GF-D8 (cell line): ENCODE results near the gene KCTD1.

Source experiments
- DNase-seq: peaks from one replicate; lab custom pipeline; 2025; lab: John Stamatoyannopoulos, UW

Gene KCTD1

DNA sequence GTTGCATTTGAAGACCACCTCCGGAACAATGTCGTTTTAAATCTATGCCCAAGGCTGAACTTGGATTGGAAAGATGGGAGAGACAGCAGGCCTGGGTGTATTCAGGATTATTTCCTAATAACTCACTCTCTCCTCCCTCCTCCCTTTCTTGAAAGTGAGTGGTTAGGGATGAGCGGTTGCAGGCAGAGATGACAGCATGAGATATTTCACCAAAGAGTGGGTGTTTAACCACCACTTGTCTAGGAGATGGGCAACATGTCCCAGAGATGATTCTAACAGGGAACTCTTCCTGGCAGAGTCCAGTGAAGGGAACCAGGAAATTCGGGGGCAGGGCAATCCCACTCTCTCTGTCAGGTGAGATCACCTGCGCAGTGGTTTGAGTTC is 123.2 kb downstream of the KCTD1 start:
- no peak for DNase-seq

DNA sequence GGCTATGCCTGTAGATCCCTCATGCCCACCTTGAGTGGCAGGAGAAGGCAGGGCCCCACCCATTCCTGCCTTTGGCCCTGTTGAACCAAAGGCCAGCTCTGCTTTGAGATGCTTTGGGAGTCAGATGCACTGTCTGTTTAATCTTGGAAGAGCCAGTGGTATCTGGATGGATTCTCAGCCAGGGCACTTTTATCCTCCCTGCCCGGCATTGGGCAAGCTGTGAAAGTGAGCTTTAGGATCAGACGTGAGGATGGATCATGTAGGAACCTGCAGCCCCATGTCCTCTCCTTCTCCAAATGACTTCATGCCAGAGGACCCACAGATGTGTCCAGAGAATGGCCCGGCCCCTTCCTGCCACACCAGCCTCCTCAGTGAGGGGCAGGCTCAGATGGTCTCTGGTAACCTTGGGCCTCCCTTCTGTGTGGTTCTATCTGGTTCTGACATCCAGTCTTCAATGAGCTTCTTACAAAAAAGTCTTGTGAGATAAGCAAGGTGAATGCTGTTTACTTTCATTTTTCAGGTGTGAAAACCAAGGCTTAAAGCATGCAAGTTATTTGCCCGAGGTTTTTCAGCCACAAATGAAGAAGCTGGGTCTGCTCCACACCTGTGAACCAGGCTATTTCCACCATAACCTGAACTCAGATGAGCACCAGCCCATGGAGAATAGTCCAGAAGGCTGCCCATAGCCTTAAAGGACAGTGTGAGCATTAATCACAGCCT is 123.8 kb downstream of the KCTD1 start:
- no peak for DNase-seq

DNA sequence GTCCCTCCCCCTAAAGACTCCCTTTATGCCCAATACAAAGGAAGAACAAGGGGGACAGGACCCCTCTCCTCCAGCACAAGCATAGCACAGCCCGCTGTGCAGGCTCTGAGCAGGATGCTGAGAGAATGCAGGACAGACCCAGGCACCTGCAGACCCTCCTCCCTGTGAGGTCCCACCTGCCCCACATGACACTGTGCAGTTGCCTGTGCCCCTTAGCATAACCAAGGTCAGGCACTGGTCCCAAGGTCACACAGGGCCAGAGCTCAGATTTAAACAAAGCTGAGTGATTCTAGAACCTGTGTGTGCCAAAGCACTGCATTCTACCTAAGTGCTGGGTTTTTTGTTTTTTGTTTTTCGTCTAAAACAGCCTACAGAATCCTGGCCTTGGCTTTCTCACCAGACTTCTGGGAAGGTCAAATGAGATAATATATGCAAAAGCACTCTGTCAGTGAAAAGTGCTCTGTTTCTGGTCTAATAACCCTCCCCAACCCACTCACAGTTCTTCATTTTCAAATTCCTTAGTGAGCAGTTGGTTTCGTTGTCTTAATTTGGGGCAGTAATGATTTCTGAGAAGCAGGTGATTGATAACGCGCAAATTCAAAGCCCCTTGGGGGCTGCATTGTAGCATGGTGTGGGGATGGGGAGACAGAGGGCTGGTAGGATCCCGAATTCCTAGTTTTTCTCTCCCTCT is 125.7 kb downstream of the KCTD1 start:
- DNase-seq, result no peak

DNA sequence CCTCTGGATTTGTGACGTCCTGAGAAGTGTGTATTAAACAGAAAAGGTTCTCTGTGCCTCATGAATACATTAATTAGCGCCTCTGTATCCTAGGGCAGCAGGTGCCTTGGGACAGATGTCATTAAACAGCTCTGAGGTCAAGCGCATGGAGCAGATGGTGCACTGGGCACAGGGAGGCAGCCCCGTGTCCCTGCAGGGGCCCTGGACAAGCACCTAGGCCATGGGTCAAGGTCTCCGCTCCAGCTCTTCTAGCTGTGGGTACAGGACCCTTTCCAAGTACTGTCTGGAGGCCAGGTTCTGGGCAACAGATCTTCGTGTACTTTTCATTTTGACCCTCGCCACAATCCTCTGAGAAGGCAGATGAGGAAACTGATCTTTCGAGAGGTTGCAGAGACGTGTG is 126.4 kb downstream of the KCTD1 start:
- DNase-seq, result no peak

DNA sequence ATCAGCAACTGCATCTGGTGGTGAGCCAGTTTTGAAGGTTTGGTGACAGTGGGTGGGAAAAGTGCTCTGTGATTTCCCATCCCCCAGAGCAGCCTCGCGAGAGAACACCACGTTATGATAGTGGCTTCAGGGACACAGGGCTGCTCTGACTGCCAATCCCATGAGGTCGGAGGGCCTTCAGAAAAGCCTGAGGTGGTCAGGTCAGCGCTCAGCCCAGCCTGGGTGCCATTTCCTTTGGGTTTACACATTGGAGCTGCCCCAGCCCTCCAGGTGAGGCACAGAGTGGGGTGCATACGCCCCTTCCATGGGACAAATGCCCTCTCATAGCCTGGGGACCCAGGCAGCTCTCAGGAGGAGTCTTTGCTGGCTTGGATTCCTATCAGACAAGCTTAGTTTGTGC is 126.8 kb downstream of the KCTD1 start:
- no peak for DNase-seq

DNA sequence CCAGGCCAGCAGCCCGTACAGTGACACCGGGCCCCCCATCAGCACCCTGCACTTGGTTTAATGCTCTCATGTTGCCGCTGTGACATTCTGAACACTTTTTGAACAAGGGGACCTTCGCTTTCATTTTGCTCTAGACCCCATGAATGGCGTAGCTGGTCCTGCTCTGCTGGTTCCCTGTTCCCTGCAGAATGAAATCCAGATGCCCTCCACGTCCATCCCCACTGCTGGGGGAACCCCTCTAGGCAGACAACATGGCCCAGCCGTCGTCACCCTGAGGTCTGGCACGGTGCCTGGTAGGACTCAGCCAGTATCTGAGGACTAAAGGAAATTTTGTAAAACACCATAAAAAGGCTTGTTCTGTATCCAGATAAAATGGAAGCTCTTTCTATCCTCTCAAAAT is 128.6 kb downstream of the KCTD1 start:
- DNase-seq, result no peak

DNA sequence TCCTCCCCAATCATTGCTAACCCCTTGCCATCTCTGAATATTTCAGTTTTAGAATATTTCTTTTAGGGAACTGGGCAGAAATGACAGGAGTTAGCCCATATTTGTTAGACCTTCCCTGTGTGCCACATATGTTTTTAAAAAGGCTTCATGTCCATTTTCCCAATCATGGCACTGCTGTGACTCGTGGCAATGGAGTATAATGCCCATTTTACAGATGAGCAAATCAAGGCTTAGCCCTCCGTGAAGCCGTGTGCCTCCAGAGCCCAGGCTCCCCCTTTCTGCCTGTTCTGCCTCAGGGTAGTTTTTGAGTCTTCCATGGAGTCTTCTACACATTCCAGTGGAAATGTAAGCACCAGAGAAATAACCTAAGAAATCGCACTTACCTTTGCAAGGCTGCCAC is 130.1 kb downstream of the KCTD1 start:
- no peak for DNase-seq

DNA sequence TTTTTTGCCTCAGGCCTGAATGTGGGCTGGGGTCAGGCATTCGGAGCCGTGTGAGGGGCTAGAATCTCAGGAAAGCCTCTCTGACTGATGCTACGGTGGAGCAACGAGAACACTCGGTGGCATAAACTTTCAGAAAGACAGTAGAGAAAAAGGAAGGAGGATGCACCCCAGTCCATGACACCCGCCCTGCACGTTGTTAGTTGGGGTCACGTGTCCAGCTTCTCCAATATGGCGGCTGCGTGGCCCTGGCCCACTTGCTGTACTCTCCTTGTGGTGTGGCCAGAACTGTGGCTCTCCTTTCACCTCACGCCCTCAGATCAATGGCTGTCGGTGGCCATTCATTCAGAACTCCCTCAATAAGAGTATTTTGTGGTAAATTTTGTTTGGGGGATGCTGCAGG is 131.2 kb downstream of the KCTD1 start:
- DNase-seq, result no peak

DNA sequence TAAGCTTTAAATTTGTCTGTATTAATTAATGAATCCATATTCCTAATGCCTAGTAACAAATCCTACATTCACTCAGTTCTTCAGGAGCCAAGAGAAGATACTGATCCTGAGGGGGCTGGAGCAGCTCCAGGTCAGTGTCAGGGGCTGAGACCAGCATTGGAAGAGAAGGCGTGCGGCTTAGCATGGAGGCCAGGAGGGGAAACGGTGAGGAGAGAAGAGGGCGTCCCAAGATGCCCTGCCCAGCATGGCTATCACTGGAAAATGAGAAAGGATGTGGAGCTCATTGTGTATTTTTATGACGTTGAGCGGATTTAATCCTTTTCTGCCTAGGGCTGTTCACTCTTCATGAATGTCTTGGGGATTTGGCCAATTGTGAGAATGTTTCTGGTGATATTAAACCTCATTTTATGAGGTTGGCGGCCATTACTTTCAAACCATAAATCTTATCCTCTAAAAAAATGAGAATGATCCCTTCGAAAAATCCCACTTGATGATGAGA is 131.7 kb downstream of the KCTD1 start:
- no peak for DNase-seq

DNA sequence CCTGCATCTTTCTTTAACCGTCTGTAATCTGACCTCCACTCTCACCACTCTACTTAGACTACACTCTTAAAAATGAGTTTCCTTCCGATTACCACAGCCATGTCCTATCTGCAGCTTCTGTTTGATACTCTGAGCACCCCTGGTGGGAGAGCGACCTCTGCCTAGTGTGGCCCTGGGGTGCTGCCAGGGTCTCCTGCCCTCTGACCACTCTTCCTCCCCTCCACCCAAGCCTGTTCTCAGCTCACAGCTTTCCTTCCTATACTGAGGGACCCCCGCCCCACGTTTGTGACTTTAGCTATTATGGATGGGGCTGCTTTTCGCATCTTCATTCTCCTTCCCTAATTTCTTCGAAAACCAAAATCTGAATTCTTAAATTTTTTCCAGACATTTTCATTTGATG is 132.7 kb downstream of the KCTD1 start:
- DNase-seq, result no peak

DNA sequence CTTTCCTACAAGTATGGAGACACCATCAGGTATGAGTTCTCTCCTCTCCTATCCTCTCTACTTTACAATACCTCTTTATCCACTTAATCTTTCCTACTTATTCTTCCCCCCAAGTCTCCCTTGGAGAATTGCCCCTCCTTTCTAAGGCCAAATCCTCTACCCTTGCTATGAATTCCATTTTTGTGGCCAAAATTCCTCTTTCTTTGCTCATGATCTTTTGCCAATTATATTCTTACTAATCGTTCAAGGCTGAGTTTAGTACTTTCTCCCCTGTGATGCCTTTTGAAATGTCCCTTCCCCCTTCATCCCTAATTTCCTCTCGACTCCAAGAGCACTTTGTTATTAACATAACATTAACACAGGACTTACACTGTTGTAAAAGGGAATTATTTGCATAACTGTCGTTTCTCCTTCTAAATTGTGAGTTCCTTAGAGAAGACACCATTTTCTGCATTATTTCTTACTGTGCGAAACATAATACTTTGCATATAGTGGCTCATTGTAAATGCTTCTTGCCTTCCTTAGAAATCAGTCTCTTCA is 133.4 kb downstream of the KCTD1 start:
- DNase-seq, result no peak

DNA sequence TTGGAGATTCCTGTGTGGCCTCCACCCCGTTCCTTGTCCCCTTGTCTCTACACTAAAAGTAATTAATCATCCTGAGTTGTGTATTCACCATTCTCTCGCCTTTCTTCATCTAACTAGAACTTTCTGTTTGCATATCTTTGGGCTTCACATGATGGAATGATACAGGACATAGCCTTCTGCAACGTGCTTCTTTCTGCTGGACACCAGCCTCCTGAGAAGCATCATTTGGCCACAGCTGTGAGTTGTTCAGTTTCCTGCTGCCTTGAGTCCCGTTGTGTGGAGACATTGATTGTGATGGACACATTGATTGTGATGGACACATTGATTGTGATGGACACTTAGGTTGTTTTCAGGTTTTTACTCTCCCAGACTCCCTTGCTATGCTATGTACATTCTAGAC is 139.3 kb downstream of the KCTD1 start:
- DNase-seq, result no peak

DNA sequence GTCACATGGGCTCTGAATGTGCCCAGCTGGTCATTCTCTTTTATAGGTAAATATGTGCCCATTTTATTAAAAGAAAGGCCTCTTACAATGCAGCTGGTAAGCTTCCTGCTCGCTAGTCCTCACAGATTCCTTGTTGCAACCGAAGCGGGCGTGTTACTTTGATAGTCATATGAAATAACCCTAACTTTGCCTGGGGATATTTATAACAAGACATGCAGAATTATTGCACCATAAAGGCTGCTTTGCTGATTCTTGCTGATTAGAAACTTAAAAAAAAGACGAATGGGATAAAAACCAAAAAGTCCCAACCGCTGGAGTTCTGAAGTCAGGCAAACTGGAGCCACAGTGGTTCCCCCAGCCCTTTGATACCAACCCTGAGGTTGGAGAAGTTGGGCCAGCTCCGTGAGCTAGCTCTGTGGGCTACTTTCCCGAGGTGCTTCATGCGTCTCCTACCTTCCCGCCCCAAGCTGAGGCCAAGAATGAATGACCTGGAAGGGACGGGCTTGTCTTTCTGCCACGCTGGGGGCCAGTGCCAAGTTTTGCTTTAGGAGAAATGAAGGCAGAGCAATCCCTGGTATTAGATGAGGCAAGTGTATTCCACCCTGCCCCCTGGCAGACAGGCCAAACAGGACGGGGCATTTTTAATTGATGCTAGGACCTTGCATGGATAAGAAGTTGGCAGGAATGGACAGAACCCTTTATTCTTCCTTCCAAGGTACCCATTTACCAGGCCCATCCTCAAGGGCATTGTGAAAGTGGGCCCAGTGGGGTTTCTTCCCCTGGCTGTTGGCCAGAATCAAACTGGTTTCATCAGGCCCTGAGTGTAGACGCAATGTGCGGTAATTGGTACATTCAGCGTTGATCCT is 140.4 kb downstream of the KCTD1 start:
- DNase-seq, result no peak

DNA sequence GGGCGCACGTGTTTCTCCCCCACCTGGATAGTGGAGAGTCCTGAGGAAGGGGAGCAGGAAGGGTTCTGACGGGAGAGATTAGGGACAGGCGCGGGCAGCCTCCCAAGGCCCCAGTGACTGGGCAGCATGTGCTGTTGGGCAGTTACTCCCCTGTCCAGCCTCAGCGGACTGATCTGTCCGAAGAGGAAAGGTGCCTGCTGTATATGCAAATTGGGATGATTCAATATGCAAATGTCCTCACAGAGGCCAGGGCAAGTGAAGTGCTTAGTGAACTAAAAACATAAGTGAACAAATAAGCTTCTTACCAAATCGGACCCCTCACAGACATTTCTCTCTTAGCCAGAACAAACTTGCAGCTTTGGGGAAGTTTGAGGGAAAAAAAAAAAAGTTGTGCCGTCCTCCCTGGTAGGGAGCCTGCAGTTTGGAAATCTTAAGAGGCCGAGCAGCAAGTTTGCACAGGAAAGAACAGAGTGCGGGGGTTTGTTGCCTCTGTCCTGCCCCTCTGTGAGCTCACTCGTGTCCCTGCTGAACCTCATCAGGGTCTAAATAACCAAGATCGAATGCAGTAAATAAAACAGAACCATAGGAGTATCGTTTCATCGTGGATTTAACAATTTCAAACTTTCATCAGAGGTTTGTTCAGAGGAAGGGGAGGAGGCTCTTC is 141.4 kb downstream of the KCTD1 start:
- no peak for DNase-seq

DNA sequence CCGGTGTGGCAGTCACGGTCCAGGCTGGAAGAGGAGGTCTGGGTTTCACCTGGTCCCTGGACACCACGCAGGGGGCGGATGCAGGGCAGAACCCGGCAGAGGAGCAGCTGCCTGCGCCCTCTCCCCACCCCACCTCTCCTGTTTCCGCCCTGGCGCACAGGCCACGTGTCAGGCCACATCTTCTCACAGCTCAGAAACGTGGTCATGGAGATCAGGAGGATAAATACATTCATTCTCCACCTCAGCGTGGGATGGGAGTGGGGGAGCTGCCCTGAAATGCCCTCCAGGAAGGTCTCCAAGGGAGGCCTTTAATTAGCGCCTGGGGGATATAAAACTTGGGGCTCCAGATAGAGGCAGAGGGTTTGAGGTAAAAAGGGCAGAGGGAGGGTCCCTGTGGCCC is 142.0 kb downstream of the KCTD1 start:
- no peak for DNase-seq

DNA sequence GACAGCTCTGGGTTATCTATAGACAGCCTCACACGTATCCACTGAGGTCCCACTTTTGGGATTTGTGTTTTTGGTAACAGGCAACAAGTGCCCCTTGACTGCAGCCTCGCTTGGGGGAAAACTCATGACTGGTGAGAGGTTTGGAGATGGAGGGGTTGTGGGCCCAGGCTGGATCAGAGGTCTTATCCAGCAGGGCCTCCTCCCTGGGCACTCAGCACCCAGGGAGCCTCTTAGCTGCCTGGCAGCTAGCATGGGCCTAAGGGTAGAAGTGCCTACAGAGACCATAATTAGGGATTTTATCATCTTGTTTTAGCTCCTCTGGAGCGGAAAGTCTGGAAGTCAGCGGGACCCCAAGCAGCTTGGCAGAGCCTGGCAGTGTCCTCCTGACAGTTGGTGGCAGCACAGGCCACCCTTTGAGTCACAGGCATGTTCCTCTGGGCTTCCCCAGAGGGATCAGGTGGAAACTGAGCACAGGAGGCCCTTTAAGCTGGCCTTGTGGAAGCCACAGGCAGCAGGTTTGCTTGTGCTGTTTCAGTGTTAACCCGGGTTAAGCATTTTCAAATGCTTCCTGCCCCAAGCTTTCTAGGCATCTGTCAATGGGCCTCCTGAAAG is 143.1 kb downstream of the KCTD1 start:
- DNase-seq, result no peak
